ENCODE measurements around the gene HIP1R.
"Not testable (repeated sequence)": the region's sequence is repeated elsewhere in the genome, so short reads cannot be mapped to it uniquely, and the experiment has no call there.

Gene HIP1R

GRCh38 chr12:122799641-122800243 is 35.5 kb upstream of the HIP1R start:
- no peak for TF ChIP-seq CTCF (IDR thresholded peaks at IDR 0.05; ENCODE audit: low read depth, low read length)
- H3K4me3 ChIP-seq (ENCODE audit: low read depth, low read length): no peak overlapping the region

- TF ChIP-seq CTCF (IDR thresholded peaks at IDR 0.05; ENCODE audit: low read depth, low read length): no peak
- no peak overlapping the region for H3K4me3 ChIP-seq (ENCODE audit: low read depth, low read length)
Observed at GRCh38 chr12:122803937-122804336, 31.3 kb upstream of the HIP1R start.

- not testable (repeated sequence) for H3K4me3 ChIP-seq (ENCODE audit: low read depth, low read length)
Observed at GRCh38 chr12:122804957-122805356, 30.3 kb upstream of the HIP1R start.

DNA sequence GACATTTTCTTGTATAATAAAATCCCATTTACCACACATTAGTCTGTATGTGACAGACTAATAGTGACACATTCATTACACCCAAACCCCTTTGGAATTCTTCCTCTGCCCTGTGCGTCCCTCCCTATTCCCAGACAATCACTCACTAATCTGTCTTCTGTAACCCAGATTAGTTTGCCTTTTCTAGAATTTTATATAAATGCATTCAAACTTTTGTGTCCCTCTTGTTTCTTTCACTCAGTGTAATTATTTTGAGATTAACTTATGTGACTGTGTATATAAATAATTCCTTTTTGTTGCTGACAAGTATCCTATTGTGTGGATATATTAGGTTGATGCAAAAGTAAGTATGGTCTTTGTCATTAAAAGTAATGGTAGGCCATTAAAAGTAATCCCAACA is 27.6 kb upstream of the HIP1R start:
- H3K4me3 ChIP-seq (ENCODE audit: low read depth, low read length): no peak overlapping the region
- no peak for TF ChIP-seq CTCF (IDR thresholded peaks at IDR 0.05; ENCODE audit: low read depth, low read length)

- H3K4me3 ChIP-seq (ENCODE audit: low read depth, low read length): no peak overlapping the region
- no peak for TF ChIP-seq CTCF (IDR thresholded peaks at IDR 0.05; ENCODE audit: low read depth, low read length)
Observed at GRCh38 chr12:122811777-122812176, 23.5 kb upstream of the HIP1R start.

DNA sequence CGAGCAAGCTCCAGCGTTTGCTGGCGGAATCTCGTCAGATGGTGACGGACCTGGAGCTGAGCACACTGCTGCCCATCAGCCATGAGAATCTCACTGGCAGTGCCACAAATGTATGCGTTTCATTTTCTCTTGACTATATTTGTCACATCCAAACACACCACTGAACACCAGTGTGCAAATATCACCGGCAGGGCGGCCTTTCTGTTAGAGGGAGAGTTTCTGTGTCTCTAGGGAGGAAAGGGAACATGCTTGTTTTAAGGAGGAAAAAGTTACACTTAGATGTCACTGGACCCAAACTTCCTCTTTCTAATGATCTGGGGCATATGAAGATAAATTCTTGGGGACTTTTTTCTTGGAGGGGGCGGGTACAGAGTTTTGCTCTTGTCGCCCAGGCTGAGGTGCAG is 21.9 kb upstream of the HIP1R start:
- no peak for TF ChIP-seq CTCF (IDR thresholded peaks at IDR 0.05; ENCODE audit: low read depth, low read length)
- H3K4me3 ChIP-seq (ENCODE audit: low read depth, low read length): no peak overlapping the region

DNA sequence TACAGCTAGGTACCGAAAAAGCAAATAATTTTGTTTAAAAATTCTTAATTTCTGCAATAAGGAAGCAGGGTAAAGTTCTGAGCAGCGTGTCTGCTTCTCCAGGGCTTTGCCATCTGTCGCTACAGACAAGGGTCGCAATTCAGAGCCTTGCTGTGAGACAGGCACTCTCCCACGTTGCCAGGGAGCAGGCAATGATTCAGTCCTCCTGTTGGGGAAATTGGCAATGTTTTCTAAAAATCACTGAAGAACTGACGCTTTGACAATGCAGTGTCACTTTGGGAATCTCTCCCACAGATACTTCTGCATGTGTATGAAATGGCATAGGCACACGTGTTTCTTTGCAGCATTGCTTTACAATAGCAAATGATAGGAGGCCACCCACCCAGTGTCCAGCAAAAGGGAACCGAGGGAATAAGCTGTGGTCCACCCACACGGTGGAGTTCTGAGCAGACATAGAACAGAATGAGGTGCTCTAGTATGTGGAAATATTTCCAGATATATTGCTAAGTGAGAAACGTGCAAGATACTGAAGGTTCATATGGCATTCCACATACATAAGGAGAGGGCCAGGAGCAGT is 16.0 kb upstream of the HIP1R start:
- H3K4me3 ChIP-seq (ENCODE audit: low read depth, low read length): no peak overlapping the region
- TF ChIP-seq CTCF (IDR thresholded peaks at IDR 0.05; ENCODE audit: low read depth, low read length): no peak

- H3K4me3 ChIP-seq (ENCODE audit: low read depth, low read length): no peak overlapping the region
- TF ChIP-seq CTCF (IDR thresholded peaks at IDR 0.05; ENCODE audit: low read depth, low read length): no peak
Observed at GRCh38 chr12:122820138-122820537, 15.1 kb upstream of the HIP1R start.
